ENCODE results near the gene GSDME. TPM values are rescaled to one million over a fixed set of nuclear protein-coding genes. Genes with fewer than 3 reads are reported as not detected.

The GSDME gene
- total RNA-seq, 1 donor from 2014 or later: 22.3 TPM

DNA sequence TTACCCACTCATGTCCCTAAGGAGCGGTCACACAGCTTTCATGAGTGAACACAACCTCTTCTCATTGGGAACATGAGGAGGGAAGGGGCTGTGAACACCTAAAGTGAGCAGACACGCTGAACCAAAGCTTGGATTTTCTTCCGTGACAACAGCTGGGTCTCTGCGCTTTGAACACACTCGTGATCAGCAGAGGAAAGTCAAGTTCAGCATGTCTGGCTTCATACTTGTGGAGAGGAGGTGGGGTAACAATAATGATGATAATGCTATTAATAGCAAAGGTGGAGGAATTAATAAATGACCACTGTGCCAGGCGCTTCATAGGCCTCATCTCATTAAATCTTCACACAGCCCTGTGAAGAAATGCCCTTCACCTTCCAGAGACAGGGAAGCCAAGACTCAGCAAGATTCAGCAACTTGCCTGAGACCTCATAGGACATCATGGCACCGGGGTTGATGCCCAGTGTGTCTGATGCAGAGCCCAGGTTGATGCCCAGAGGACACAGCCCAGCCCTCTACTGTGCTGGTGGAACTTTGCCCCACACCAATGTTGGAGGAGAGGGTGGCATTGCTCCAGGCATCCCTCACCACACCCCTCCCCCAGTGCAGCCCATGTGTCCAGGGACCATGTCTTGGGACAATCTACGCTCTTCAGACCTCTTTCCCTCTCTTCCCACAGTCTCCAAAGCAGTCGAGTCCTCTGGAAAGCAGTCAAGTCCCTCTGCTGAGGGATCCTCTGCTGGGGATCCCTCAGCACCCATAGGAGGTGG is 40.6 kb downstream of the GSDME start:
- Mint-ChIP-seq H3K4me1 (ENCODE audit: low read depth) (no peaks in the 10 kb centered on the region), H3K27me3 (no peaks in the 10 kb centered on the region), H3K36me3 (ENCODE audit: insufficient read depth) (peaks cover 6% of the 10 kb centered on the region), H3K27ac (no peak overlapping the region), H3K4me3 (ENCODE audit: low read depth) (no peak overlapping the region), H3K9me3 (ENCODE audit: low read depth) (no peaks in the 10 kb centered on the region)
- TF ChIP-seq, protein P1, sequence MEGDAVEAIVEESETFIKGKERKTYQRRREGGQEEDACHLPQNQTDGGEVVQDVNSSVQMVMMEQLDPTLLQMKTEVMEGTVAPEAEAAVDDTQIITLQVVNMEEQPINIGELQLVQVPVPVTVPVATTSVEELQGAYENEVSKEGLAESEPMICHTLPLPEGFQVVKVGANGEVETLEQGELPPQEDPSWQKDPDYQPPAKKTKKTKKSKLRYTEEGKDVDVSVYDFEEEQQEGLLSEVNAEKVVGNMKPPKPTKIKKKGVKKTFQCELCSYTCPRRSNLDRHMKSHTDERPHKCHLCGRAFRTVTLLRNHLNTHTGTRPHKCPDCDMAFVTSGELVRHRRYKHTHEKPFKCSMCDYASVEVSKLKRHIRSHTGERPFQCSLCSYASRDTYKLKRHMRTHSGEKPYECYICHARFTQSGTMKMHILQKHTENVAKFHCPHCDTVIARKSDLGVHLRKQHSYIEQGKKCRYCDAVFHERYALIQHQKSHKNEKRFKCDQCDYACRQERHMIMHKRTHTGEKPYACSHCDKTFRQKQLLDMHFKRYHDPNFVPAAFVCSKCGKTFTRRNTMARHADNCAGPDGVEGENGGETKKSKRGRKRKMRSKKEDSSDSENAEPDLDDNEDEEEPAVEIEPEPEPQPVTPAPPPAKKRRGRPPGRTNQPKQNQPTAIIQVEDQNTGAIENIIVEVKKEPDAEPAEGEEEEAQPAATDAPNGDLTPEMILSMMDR (IDR thresholded peaks at IDR 0.05; ENCODE audit: unreplicated experiment): no peak
- no peak for DNase-seq (ENCODE audit: low spot score, unreplicated experiment)

DNA sequence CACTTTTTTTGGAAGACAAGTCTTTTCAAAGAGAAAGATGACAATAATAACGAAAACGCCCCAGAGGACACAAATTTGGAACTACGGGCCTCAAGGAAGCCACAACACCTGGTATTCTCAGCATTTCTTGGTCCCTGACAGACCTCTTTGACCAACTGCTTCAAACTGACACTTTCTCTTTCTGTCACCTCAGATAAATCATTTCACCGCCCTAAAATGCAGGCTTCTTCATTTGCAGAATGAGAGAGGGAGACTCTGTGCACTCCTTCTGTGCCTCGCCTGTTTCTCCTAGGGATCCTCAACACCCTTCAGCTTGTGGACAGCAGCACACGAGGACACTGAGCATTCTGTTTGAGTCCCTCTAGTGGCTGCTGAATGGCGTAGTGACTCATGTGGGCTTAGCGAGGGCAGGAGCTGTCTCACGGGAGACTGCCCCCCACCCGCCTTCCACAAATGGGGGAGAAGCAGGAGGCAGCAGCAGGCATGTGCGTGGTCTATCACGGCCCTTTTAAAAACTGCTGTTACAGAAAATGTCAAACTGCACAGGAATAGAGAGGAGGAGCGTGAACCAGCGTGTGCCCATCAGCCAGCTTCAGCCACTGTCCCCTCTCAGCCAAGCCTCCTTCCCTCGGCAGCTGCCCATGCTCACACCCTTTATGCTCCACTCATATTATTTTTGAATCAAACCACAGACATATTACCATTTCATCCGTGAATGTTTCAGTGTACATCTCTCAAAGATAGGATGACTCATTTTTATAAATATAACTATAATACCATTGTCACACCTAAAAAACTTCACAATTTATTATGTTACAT is 41.4 kb downstream of the GSDME start:
- H3K27ac Mint-ChIP-seq: no peak overlapping the region
- H3K4me1 Mint-ChIP-seq (ENCODE audit: low read depth): no peaks in the 10 kb centered on the region
- no peak for DNase-seq (ENCODE audit: low spot score, unreplicated experiment)
- H3K36me3 Mint-ChIP-seq (ENCODE audit: insufficient read depth): peaks cover 6% of the 10 kb centered on the region
- H3K4me3 Mint-ChIP-seq (ENCODE audit: low read depth): no peak overlapping the region
- H3K27me3 Mint-ChIP-seq: no peaks in the 10 kb centered on the region
- H3K9me3 Mint-ChIP-seq (ENCODE audit: low read depth): no peaks in the 10 kb centered on the region
- TF ChIP-seq, protein P1 (IDR thresholded peaks at IDR 0.05; ENCODE audit: unreplicated experiment): peak; percentile 63

DNA sequence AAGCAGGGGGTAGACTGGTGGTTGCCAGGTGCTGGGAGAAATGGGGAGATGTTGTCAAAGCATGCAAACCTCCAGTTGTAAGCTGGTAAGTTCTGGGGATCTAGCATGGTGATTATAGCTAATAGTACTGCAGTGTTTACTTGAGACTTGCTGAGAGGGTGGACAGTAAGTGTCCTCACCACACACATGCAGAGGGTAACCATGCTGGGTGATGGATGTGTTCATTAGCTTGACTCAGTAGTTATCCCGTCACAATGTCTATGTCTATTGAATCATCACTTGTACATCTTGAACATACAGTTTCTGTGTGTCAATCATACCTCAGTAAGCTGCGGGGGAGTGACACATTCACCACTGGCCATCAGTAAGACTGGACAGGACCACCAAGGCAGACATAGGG is 42.1 kb downstream of the GSDME start:
- Mint-ChIP-seq H3K4me1 (ENCODE audit: low read depth) (no peaks in the 10 kb centered on the region), H3K4me3 (ENCODE audit: low read depth) (no peak overlapping the region), H3K36me3 (ENCODE audit: insufficient read depth) (peaks cover 6% of the 10 kb centered on the region), H3K27me3 (no peaks in the 10 kb centered on the region), H3K9me3 (ENCODE audit: low read depth) (no peaks in the 10 kb centered on the region), H3K27ac (no peak overlapping the region)
- TF ChIP-seq, protein P1 (IDR thresholded peaks at IDR 0.05; ENCODE audit: unreplicated experiment): no peak
- DNase-seq (ENCODE audit: low spot score, unreplicated experiment): no peak

DNA sequence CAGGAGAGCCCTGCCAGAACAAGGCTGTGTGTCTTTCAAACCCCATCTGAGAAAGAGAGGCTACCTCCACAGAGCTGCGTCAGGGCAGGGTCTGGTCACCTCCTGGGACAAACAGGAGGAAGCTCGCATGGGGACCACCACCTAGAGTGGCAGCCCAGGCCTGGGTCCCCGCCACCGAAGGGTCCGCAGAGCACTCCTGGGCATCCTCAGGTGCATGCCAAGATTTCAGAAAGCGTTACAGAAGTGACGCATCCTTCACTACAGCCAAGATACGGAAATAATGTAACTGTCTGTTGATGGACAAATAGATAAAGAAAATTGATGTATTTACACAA is 42.6 kb downstream of the GSDME start:
- Mint-ChIP-seq H3K9me3 (ENCODE audit: low read depth) (no peaks in the 10 kb centered on the region), H3K4me3 (ENCODE audit: low read depth) (no peak overlapping the region), H3K27me3 (no peaks in the 10 kb centered on the region), H3K4me1 (ENCODE audit: low read depth) (no peaks in the 10 kb centered on the region), H3K27ac (no peak overlapping the region), H3K36me3 (ENCODE audit: insufficient read depth) (peaks cover 11% of the 10 kb centered on the region)
- TF ChIP-seq, protein P1 (IDR thresholded peaks at IDR 0.05; ENCODE audit: unreplicated experiment): no peak
- DNase-seq (ENCODE audit: low spot score, unreplicated experiment): no peak

DNA sequence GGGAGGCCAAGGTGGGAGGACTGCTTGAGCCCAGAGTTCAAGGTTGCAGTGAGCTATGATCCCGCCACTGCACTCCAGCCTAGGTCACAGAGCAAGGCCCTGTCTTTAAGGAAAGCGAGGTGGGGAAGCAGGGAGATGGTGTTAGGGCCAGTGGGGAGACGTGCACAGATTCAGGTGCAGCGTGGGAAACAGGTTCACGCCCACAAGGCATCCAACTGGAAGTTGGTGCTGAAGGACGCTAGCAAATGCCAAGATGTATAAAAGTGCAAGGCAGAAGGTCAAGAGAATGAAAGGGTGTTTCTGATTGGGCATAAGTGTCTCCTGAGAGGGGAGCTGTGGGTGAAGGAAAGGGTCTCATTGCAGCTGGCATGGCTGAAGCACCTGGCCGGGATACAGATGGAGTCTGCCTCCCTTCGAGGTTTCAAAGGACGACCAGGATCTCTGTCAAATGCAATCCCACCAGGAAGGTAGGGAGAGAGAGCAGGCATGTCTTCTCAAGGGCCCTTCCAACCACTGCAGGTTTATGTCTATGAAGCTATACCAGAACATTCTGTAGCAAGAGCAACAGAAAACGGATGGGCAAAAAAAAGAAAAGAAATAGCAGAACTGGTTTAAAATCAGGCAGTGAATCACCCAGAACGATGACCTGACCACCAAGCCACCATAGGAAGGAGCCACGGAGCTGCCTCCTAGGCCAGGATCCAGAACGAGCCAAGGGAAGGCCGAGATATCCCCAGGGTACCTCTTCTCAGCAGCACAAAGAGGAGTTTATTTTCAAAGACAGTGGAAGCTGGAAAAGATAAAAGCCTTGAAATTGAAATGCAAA is 43.2 kb downstream of the GSDME start:
- Mint-ChIP-seq H3K27me3 (no peaks in the 10 kb centered on the region), H3K4me1 (ENCODE audit: low read depth) (no peaks in the 10 kb centered on the region), H3K36me3 (ENCODE audit: insufficient read depth) (peaks cover 13% of the 10 kb centered on the region), H3K9me3 (ENCODE audit: low read depth) (no peaks in the 10 kb centered on the region), H3K4me3 (ENCODE audit: low read depth) (no peak overlapping the region), H3K27ac (no peak overlapping the region)
- TF ChIP-seq, protein P1 (IDR thresholded peaks at IDR 0.05; ENCODE audit: unreplicated experiment): no peak
- no peak for DNase-seq (ENCODE audit: low spot score, unreplicated experiment)

All from progenitor cell of endocrine pancreas (in vitro differentiated cells).